Measurements from ENCODE around the gene SMIM27. TPM values are rescaled to one million over a fixed set of nuclear protein-coding genes. Genes with fewer than 3 reads are reported as not detected.

Gene SMIM27
- total and polyA plus RNA-seq, 2 of the 4 experiments (the other 2 are of a cell fraction): 1.1 to 3.4 TPM

DNA sequence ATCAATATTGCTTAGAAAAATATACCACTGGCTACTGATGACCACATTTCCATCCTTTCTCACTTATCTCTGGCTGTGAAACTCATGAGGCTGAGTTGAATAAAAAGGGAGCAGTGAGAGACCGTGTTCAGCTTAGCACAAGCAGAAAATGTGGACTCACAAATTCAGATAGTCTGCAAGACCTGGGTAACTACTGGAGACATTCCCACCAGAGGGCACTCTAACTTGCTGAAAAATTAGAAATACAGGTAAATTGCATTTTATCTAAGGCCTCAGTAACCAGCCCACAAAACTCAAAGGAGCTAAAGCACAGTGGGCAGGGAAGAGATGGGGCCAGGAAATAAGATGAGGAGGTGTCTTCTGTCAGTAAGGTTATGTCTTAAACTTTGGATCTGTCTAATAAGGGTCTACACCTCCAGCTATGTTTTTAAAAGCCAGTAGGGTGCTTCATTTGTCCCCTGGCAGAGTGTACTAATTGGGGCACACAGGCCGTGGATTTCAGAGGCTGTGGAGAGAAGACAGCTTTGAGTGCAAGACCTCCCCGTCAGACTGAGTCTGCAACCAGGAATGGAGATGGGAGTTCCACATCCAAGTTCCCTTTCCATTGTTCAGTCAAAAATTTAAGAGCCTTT, 29.5 kb downstream of the SMIM27 start:
- H3K4me2 ChIP-seq (ENCODE audit: low read depth, low read length): peak overlapping the region; percentile 36; the same call in 1 of the 2 replicates
- H2BK15ac ChIP-seq (ENCODE audit: low read depth, low read length): no peak overlapping the region
- no peak overlapping the region for H3K56ac ChIP-seq (ENCODE audit: extremely low read depth, insufficient read depth, low read length)
- H3K18ac ChIP-seq (ENCODE audit: low read depth, low read length): no peak overlapping the region
- H3K4me3 ChIP-seq (ENCODE audit: insufficient read depth, low read depth, low read length): no peak overlapping the region
- H4K8ac ChIP-seq (ENCODE audit: low read depth in 2 of 2, low read length in 2 of 2): no peak overlapping the region
- H3K4ac ChIP-seq (ENCODE audit: low read depth, low read length): no peak overlapping the region
- no peaks in the 10 kb centered on the region for H3K79me1 ChIP-seq (ENCODE audit: low read depth in 1 of 2, low read length in 2 of 2)
- in situ Hi-C loops (cut with MboI; ENCODE audit: low sequenced_read_pairs) (loop anchor here (5.0 kb wide), 1 partner anchor 386 kb away; no protein-coding TSS in a partner anchor), dilution Hi-C loops (cut with HindIII; ENCODE audit: low sequenced_read_pairs, unreplicated experiment) (no loop called here), intact Hi-C loops (cut with micrococcal nuclease) (loop anchor here (1.0 kb wide), 1 partner anchor 387 kb away; no protein-coding TSS in a partner anchor)
- H2AK9ac ChIP-seq (replicated peaks; ENCODE audit: low read depth, low read length, poor library complexity): no peak overlapping the region
- no peak overlapping the region for H3K9ac ChIP-seq (ENCODE audit: low read depth, low read length)
- CTCF ChIA-PET: interaction anchor here (0.8 to 11.5 kb wide), 13 partner anchors 9 to 391 kb away, joined by 3 to 189 read pairs (median 5); partner anchors contain the start of genes ACO1, NDUFB6 and TOPORS
- H3K27ac ChIP-seq (ENCODE audit: insufficient read depth, low read length): no peak overlapping the region
- H3K23ac ChIP-seq (ENCODE audit: low read depth, low read length): no peak overlapping the region
- H3K4me1 ChIP-seq (ENCODE audit: control insufficient read depth, insufficient read depth, low read length): 0 out of 2 replicates have a peak, but pooled peaks cover 3% of the 10 kb centered on the region
- WGBS, 2 experiments (ENCODE audit: extremely low coverage in 2 of 2, insufficient read length in 1 of 2): no CpG with 5 or more reads among the region's 3 CpGs
- POLR2A ChIA-PET (ENCODE audit: unreplicated experiment): no interaction called here
- no peak overlapping the region for H2BK20ac ChIP-seq (ENCODE audit: low read depth, low read length)
- H2AK5ac ChIP-seq (ENCODE audit: low read depth, low read length): no peak overlapping the region
- H3K9me3 ChIP-seq (ENCODE audit: control insufficient read depth, insufficient read depth, low read length): no peaks in the 10 kb centered on the region
- no peaks in the 10 kb centered on the region for H4K20me1 ChIP-seq (ENCODE audit: insufficient read depth, low read length)
- H2BK120ac ChIP-seq (ENCODE audit: low read depth, low read length): no peak overlapping the region
- TF ChIP-seq FOS (IDR thresholded peaks at IDR 0.05; ENCODE audit: low read depth, low read length) (no peak), MAZ (IDR thresholded peaks at IDR 0.05; ENCODE audit: borderline replicate concordance, low read depth, low read length) (no peak), RAD21 (IDR thresholded peaks at IDR 0.05; ENCODE audit: low read length) (peak; percentile 52), SMC3 (IDR thresholded peaks at IDR 0.05; ENCODE audit: low read depth, low read length) (peak; percentile 67)
- TF ChIP-seq, protein P1, sequence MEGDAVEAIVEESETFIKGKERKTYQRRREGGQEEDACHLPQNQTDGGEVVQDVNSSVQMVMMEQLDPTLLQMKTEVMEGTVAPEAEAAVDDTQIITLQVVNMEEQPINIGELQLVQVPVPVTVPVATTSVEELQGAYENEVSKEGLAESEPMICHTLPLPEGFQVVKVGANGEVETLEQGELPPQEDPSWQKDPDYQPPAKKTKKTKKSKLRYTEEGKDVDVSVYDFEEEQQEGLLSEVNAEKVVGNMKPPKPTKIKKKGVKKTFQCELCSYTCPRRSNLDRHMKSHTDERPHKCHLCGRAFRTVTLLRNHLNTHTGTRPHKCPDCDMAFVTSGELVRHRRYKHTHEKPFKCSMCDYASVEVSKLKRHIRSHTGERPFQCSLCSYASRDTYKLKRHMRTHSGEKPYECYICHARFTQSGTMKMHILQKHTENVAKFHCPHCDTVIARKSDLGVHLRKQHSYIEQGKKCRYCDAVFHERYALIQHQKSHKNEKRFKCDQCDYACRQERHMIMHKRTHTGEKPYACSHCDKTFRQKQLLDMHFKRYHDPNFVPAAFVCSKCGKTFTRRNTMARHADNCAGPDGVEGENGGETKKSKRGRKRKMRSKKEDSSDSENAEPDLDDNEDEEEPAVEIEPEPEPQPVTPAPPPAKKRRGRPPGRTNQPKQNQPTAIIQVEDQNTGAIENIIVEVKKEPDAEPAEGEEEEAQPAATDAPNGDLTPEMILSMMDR (conservative IDR thresholded peaks at IDR 0.05; ENCODE audit: low read depth, low read length): peak; percentile 65
- no TSS peak for BruUV-seq (replicated peaks)
- no peak overlapping the region for H2AFZ ChIP-seq (replicated peaks; ENCODE audit: low read length, poor library complexity)
- no peak overlapping the region for H4K5ac ChIP-seq (ENCODE audit: low read depth, low read length)
- peaks cover 2% of the 10 kb centered on the region; the same call in 1 of the 2 replicates for H3K27me3 ChIP-seq (ENCODE audit: control insufficient read depth, insufficient read depth, low read length)
- ATAC-seq (ENCODE audit: low read depth) (peak; percentile 72), DNase-seq (peak; percentile 67)
- no peaks in the 10 kb centered on the region for H3K36me3 ChIP-seq (ENCODE audit: control insufficient read depth, insufficient read depth, low read length)
- no peaks in the 10 kb centered on the region for H3K9me1 ChIP-seq (ENCODE audit: insufficient read depth, low read length)
- no peak overlapping the region for H3K14ac ChIP-seq (replicated peaks; ENCODE audit: low read depth, low read length)
- H4K91ac ChIP-seq (ENCODE audit: insufficient read depth, low read depth, low read length): no peak overlapping the region
- no peak overlapping the region for H2BK5ac ChIP-seq (ENCODE audit: low read depth, low read length, poor library complexity, severe bottlenecking)

Data from IMR-90 (cell line).